HS-27A (cell line): ENCODE results near the gene LRRC17.
A peak's percentile ranks its signal among the peaks of the same experiment; 100 is the strongest.
"Not testable (repeated sequence)": the region's sequence is repeated elsewhere in the genome, so short reads cannot be mapped to it uniquely, and the experiment has no call there.

ENCODE experiments used
- DNase-seq: peaks from one replicate; pipeline ENCODE4 v3.0.0-alpha.2; 2012; ENCODE audit warnings: low read depth, missing footprints

LRRC17 gene

DNA sequence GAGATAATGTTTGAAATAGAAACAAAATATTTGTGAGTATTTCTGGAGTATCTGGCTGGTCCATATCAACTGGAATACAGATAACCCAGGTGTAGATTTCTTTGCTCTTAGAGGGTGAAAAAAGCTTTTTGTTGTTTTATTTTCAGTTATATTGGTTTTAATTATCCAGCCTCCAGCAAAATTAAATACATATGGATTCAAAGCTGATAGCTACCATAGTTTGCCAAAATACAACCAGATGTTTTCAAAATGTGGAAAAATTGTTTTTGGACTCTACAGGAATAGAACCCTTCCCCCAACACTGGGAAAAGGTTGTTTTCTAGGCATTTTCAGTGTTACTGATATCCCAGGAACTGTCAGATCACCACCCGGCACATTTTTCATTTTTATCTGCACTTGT is 30.1 kb downstream of the LRRC17 start:
- no peak for DNase-seq

DNA sequence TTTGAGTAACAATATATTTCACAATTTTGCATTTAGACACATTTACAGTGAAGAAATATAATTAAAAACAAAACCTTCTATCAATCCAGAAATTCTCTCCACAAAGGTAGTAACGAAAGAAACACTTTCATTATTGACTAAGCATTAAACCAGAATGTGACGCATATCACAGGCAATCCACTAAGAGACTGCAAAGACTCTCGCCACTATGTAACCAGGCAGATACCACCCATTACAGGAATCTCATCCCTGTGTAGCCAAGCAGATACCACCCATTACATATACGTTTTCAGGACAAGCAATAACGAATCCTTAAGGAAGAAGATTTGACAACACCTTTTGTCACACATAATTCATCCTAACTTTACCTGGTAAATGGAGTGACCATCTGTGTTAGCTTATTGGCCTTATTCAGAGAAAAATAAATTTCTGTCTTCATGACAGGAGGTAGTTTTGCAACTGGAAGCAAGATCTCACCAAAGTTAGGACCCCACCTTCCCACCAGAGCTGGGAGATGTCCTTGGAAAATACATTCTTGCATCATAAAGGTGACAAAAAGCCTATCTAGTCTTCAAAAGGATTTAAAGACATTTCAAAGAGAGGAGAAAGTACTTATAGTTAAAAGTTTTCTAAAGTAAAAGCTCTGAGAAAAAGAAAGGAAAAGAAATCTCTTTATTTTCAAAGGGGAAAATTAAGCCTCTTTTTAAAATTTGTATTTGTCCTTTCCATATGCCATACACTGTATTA is 30.8 kb downstream of the LRRC17 start:
- no peak for DNase-seq

DNA sequence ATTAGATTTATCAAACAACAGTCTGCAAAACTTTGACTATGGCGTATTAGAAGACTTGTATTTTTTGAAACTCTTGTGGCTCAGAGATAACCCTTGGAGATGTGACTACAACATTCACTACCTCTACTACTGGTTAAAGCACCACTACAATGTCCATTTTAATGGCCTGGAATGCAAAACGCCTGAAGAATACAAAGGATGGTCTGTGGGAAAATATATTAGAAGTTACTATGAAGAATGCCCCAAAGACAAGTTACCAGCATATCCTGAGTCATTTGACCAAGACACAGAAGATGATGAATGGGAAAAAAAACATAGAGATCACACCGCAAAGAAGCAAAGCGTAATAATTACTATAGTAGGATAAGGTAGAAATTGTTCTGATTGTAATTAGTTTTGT is 31.4 kb downstream of the LRRC17 start:
- no peak for DNase-seq

DNA sequence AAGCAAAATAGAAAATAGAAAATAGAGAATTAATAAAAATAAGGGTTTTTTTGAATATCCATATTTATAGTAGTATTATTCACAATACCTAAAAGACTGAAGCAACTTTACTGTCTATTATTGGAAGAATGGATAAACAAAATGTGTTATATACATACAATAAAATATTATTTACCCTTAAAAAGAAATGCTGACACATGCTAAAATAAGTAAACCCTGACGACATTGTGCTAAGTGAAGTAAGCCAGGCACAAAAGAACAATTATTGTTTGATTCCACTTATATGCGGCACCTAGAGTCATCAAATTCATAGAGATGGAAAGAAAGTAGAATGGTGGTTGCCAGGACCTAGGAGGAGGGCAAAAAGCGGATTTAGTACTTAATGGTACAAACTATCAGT is 39.0 kb downstream of the LRRC17 start:
- DNase-seq, result no peak

DNA sequence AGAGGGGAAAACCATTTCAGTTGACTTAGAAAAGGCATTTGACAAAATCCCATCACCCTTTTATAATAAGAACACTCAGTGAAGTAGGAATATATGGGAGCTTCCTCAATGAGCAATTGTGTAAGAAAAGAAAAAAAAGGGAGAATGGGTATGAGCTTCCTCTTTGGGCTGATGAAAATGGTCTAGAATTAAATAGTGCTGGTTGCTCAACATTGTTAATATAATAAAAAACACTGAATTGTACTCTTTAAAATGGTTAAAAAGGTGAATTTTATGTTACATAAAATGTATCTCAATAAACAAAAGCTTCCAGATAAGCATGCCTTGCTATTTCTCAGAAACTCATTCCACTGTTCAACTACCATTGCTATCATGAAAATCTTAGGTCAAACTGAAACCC is 40.6 kb downstream of the LRRC17 start:
- DNase-seq, result no peak

DNA sequence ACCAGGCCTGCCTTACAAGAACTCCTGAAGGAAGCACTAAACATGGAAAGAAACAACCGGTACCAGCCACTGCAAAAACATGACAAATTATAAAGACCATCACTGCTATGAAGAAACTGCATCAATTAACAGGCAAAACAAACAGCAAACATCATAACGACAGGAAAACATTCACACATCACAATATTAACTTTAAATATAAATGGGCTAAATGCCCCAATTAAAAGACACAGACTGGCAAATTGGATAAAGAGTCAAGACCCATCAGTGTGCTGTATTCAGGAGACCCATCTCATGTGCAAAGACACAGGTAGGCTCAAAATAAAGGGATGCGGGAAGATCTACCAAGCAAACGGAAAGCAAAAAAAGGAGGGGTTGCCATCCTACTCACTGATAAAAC is 41.6 kb downstream of the LRRC17 start:
- DNase-seq, result not testable (repeated sequence)

DNA sequence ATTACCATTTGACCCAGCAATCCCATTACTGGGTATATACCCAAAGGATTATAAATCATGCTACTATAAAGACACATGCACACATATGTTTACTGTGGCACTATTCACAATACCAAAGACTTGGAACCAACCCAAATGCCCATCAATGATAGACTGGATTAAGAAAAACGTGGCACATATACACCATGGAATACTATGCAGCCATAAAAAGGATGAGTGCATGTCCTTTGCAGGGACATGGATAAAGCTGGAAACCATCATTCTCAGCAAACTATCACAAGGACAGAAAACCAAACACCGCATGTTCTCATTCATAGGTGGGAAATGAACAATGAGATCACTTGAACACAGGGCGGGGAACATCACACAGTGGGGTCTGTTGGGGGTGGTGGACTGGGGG is 45.2 kb downstream of the LRRC17 start:
- not testable (repeated sequence) for DNase-seq

DNA sequence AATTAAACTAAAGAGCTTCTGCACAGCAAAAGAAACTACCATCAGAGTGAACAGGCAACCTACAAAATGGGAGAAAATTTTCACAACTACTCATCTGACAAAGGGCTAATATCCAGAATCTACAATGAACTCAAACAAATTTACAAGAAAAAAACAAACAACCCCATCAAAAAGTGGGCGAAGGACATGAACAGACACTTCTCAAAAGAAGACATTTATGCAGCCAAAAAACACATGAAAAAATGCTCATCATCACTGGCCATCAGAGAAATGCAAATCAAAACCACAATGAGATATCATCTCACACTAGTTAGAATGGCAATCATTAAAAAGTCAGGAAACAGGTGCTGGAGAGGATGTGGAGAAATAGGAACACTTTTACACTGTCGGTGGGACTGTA is 49.2 kb downstream of the LRRC17 start:
- DNase-seq, result not testable (repeated sequence)

DNA sequence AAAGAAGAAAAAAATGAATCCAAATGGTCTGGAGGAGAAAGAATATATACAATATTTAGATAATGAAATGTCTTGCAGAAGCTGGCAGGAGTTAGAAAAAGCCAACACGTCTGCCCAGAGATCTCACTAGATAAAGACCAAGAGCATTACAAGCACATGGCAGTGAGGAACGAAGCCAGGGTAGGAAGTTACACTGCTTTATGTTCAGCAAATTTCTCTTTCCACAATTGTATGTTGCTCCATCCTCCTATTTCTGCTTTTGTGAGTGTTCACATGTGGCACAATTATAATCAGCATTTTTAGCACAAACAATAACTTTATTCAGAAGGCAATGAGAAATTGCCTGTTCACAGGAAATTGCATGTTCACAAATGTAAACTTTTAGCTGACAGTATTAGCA is 53.7 kb downstream of the LRRC17 start:
- no peak for DNase-seq

DNA sequence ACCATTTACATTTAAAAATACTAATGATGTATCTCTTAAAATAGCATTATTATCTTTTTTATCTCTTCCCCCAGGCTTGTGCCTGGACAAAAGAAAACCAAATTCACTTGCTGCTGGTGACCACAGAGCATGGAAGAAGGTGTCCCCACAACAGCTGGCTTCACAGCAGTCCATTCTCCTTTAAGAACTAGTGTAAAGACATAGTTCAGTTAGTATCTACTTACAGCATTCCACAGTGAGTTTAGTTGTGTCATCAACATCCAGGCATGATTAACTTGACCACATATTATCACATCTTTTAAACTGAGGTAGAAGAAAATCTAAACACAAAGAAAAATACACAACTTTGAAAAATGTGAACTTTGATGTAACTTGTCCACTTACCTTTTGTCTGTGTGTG is 55.0 kb downstream of the LRRC17 start:
- no peak for DNase-seq

DNA sequence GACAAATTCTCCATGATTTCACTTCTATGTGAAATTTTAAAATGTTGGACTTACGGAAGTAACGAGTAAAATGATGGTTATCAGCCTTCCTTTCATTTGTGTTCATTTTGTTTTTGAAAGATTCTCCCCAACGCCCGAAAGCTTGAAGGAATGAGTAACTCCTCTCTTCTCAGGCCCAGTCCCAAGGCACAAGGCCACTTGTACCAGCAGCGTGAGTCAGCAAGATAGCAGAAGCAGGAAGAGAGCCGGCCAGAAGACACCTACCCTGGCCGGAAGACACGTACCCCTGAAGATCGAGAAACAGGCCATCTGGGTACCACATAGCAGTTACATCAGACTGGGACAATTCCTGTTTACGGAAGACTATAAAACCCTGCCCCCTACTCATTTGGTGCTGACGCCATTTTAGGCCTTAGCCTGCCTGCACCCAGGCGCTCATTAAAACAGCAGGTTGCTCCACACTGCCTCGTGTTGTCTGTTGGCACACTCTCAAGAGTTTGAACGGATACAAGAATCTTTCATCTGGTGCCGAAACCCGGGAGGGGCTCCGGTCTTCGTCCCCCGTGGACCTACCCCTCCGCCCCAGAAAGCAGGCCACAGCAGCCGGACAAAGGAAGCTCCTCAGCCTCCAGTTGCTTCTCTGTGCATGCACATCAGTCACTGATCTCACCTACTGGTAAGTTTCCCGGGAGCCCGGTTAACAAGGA is 60.4 kb downstream of the LRRC17 start:
- no peak for DNase-seq

DNA sequence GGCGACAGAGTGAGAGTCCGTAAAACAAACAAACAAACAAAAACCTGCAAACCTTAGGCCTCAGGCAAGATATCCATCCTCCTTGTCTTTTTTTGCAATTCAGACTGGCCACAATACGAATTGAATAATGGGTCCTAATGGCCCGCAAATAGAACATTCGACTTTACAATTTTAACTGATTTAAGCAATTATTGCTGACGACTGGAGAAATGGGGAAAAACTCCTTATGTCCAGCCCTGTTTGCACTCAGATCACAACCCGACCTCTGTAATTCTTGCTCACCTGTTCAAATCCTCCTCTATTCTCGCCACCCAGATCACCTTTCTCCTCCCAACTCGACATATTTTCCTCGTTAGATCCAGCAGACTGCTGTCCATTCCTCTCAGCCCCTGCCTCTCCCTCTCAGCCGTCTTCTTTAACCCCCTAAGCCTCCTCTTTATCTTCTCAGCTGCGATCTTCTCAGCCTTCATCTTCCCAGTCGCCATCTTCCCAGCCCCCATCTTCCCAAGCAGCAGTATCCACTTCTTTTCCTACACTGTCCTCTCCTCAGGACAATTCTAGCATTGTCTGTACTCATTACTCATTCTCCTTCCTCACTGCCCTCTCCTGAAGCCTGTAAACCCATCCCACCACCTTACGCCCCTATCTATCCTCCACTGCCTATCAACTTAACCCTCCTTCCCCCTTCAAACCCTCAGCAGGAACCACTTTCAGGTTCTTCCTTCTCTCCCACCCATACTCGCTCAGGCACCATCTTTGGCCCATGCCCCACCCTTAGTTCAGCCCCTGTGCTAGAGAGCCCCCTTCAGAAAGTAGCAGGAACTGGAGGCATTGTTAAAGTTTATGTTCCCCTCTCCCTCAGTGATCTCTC is 61.8 kb downstream of the LRRC17 start:
- no peak for DNase-seq

DNA sequence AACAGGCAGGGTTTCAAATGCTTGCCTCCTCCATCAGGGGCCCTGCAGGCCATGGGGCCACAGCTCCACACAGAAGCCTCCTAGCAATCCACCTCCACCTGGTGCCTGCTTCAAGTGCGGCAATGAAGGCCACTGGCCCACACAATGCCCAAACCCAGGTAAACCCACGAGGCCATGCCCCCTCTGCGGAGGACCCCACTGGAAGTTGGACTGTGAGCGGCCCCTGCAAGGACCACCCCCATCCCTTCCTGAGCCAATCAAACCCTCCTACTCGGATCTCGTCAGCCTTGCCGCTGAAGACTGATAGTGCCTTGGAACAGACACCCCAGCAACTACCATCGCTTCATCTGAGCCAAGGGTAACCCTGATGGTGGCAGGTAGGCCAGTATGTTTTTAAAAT is 63.1 kb downstream of the LRRC17 start:
- DNase-seq, result no peak

DNA sequence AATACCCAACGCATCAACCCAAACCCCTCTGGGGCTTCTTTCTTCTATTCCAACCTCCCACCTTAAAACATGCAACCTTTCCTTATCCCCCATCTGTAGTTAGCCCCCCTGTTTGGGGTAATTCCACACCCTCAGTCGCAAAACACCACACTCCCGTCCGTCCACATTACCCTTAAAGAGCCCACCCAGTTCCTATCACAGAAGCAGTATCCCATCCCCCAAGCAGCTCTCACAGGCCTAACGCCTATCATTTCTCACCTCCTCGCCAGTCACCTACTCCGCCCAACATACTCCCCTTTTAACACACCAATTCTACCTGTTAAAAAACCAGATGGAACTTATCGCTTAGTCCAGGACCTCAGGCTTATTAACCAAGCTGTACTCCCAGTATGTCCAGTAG is 63.7 kb downstream of the LRRC17 start:
- no peak for DNase-seq

DNA sequence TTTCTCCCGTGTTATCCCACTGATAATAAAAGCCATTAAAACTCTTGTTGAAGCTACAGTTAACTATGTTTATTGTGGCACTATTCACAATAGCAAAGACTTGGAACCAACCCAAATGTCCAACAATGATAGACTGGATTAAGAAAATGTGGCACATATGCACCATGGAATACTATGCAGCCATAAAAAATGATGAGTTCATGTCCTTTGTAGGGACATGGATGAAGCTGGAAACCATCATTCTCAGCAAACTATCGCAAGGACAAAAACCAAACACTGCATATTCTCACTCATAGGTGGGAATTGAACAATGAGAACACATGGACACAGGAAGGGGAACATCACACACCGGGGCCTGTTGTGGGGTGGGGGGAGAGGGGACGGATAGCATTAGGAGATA is 64.8 kb downstream of the LRRC17 start:
- DNase-seq, result not testable (repeated sequence)

DNA sequence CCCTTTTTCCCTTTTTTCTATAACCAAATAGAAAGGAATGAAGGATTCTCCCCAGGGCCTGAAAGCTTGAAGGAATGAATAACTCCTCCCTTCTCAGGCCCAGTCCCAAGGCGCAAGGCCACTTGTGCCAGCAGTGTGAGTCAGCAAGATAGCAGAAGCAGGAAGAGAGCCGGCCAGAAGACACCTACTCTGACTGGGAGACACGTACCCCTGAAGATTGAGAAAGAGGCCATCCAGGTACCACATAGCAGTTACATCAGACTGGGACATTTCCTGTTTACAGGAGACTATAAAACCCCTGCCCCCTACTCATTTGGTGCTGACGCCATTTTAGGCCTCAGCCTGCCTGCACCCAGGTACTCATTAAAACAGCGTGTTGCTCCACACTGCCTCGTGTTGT is 65.5 kb downstream of the LRRC17 start:
- DNase-seq, result peak; percentile 29

DNA sequence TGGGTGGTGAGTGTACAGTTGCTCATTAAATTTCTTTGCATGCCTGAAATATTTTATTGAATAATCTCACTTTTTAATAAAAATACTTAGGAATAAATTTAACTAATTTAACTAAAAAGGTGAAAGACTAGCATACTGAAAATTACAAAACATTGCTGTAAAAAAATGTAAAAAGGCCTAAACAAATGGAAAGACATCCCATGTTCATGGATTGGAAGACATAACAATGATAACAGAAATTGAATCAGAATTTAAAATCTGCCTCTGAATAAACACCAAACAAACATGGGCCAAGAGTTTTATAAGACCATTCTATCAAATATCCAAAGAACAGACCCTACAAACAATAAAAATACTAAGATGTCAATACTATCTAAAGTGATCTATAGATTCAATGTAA is 66.9 kb downstream of the LRRC17 start:
- DNase-seq, result no peak

DNA sequence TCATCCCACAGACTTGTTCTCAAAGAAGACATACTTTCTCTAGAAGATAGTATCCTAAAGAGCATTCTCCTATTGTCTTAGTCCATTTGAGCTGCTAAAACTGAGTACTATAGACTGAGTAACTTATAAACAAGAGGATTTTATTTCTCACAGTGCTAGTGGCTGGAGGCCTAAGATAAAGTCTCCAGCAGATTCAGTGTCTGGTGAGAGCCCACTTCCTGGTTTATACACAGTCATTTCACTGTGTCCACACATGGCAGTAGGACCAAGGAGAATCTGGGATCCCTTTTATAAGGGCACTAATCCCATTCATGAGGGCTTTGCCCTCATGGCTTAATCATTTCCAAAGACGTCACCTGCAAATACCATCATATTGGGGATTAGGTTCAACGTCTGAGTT is 68.7 kb downstream of the LRRC17 start:
- DNase-seq, result no peak

DNA sequence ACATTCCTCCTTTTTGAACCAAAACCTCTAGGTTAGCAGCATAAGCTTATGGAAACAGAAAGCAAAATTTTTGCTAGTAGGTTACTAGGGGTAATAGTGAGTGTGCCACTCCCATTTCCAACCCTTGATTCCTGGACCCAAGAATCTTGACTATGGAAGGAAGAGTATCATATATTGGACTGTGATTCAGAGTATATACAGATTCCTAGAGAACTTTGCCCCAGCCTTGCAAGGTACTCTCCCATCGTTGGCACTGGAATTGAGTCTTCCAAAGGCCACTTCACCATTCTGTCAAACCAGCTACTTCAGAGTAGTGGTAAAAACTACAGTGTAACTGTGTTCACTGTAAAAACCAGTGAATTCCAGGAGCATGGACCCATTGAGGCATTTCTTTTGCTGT is 69.4 kb downstream of the LRRC17 start:
- no peak for DNase-seq

DNA sequence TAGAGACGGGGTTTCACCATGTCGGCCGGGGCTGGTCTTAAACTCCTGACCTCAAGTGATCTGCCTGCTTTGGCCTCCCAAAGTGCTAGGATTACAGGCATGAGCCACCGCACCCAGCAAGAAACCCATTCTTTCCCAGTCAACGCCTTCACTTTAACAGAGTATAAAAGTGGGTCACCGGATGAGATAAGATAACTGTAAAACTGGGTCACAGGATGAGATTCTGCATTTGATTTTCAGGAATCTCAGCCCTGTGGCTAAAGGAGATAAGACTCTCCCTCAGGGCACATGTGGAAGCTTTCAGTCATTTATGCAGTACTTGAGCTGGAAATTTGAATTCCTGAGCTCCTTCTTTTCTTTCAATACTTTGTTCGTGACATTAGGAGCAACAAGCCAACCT is 70.8 kb downstream of the LRRC17 start:
- DNase-seq, result no peak

DNA sequence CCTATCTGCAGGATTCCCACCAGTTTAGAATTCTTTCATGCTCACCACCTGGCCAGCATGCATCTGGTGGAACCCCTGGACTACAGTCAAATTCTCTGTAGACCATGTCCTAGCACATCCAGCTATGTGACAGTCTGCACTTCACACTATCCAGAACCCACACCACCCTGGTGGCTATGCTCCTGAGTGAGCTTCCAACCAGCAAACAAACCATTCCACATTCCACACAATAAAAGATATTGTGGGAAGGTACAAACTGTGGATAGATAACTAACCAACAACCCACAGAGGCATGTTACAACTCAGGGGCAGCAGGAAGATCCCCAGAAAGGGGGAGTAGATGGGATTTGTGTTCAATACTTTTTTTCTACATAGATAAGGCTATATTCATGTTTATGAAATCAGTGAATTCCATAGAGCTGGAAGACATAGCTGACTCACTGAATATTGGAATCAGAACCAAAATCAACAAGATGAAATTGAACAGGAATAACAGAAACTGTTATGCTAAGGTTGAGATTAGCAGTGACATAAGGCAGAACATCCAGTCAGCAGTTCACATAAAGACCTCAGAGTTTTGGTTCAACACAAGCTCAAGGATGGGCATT is 72.5 kb downstream of the LRRC17 start:
- no peak for DNase-seq

DNA sequence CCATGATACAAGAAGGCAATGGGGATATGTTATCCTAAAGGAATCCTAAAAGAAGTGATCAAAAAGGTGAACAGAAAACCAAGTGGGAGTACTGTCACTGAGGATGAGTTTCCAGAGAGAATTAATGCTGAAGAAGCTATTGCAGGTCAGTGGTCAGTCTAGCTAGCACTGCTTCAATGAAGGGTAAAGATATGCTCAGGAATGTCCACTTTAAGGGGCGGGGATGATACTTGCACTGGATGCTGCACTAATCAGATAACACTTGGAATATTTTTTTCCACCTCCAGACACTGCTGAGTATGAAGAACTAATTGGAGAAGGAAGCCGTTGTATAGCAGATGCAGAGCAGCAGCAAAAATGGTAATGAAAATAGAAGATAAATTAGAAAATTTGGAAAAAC is 75.3 kb downstream of the LRRC17 start:
- DNase-seq, result no peak
